ENCODE measurements around the gene ARFIP2. TPM values are rescaled to one million over a fixed set of nuclear protein-coding genes. Genes with fewer than 3 reads are reported as not detected.

ARFIP2 gene
- total RNA-seq, 1 experiment from 2014 or later = 53.1 TPM

DNA sequence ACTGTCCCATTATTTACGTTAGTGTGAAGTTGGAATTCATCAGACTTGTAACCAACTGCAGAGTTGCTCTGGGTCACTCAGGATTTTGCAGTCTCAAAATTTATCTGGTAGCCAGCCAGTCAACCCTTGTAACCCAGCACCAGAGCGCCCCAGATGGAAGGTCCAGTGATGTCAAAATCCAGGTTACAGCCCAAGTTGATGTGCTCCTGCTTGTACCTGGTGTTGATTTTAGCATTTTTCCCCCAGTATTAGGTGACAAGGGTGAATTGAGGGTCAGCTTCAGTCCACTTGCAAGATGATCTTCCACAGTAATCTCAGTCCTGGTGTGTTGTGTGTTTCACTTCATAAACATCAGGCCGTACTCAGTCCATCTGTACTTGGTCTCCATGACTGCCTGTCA, 7.7 kb upstream of the ARFIP2 start (continued):
- TF ChIP-seq, protein P1, sequence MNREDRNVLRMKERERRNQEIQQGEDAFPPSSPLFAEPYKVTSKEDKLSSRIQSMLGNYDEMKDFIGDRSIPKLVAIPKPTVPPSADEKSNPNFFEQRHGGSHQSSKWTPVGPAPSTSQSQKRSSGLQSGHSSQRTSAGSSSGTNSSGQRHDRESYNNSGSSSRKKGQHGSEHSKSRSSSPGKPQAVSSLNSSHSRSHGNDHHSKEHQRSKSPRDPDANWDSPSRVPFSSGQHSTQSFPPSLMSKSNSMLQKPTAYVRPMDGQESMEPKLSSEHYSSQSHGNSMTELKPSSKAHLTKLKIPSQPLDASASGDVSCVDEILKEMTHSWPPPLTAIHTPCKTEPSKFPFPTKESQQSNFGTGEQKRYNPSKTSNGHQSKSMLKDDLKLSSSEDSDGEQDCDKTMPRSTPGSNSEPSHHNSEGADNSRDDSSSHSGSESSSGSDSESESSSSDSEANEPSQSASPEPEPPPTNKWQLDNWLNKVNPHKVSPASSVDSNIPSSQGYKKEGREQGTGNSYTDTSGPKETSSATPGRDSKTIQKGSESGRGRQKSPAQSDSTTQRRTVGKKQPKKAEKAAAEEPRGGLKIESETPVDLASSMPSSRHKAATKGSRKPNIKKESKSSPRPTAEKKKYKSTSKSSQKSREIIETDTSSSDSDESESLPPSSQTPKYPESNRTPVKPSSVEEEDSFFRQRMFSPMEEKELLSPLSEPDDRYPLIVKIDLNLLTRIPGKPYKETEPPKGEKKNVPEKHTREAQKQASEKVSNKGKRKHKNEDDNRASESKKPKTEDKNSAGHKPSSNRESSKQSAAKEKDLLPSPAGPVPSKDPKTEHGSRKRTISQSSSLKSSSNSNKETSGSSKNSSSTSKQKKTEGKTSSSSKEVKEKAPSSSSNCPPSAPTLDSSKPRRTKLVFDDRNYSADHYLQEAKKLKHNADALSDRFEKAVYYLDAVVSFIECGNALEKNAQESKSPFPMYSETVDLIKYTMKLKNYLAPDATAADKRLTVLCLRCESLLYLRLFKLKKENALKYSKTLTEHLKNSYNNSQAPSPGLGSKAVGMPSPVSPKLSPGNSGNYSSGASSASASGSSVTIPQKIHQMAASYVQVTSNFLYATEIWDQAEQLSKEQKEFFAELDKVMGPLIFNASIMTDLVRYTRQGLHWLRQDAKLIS (CRISPR knock-in tag; IDR thresholded peaks at IDR 0.05; ENCODE audit: borderline replicate concordance) = no peak
- no peak for TF ChIP-seq ELF4 (CRISPR knock-in tag; IDR thresholded peaks at IDR 0.05; ENCODE audit: low read depth)
- TF ChIP-seq TP53 (CRISPR knock-in tag; IDR thresholded peaks at IDR 0.05) = no peak

DNA sequence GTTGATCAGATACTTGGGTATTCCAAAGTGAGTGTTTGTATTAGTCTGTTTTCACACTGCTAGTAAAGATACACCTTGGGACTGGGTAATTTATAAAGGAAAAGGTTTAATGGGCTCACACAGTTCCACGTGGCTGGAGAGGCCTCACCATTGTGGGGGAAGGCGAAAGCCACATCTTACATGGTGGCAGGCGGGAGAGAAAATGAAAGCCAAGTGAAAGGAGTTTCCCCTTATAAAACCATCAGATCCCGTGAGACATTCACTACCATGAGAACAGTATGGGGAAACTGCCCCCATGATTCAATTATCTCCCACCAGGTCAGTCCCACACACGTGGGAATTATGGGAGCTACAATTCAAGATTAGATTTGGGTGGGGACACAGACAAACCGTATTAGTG, 7.2 kb upstream of the ARFIP2 start:
- Mint-ChIP-seq H3K4me1 (no peaks in the 10 kb centered on the region), H3K27ac (no peak overlapping the region), H3K4me3 (no peak overlapping the region), H3K27me3 (ENCODE audit: low read depth) (no peaks in the 10 kb centered on the region), H3K36me3 (peaks cover 4% of the 10 kb centered on the region), H3K9me3 (no peaks in the 10 kb centered on the region)
- no peak for ATAC-seq
- TF ChIP-seq NFE2L1 (CRISPR knock-in tag; IDR thresholded peaks at IDR 0.05) (no peak), RORB (CRISPR knock-in tag; IDR thresholded peaks at IDR 0.05) (no peak), NR1H2 (CRISPR knock-in tag; IDR thresholded peaks at IDR 0.05) (no peak), ZNF121 (CRISPR knock-in tag; IDR thresholded peaks at IDR 0.05) (no peak)
- TF ChIP-seq, protein P2, sequence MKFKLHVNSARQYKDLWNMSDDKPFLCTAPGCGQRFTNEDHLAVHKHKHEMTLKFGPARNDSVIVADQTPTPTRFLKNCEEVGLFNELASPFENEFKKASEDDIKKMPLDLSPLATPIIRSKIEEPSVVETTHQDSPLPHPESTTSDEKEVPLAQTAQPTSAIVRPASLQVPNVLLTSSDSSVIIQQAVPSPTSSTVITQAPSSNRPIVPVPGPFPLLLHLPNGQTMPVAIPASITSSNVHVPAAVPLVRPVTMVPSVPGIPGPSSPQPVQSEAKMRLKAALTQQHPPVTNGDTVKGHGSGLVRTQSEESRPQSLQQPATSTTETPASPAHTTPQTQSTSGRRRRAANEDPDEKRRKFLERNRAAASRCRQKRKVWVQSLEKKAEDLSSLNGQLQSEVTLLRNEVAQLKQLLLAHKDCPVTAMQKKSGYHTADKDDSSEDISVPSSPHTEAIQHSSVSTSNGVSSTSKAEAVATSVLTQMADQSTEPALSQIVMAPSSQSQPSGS (CRISPR knock-in tag; IDR thresholded peaks at IDR 0.05; ENCODE audit: borderline replicate concordance, low read depth) = no peak
- TF ChIP-seq, protein P3, sequence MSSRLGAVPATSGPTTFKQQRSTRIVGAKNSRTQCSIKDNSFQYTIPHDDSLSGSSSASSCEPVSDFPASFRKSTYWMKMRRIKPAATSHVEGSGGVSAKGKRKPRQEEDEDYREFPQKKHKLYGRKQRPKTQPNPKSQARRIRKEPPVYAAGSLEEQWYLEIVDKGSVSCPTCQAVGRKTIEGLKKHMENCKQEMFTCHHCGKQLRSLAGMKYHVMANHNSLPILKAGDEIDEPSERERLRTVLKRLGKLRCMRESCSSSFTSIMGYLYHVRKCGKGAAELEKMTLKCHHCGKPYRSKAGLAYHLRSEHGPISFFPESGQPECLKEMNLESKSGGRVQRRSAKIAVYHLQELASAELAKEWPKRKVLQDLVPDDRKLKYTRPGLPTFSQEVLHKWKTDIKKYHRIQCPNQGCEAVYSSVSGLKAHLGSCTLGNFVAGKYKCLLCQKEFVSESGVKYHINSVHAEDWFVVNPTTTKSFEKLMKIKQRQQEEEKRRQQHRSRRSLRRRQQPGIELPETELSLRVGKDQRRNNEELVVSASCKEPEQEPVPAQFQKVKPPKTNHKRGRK (CRISPR knock-in tag; IDR thresholded peaks at IDR 0.05; ENCODE audit: borderline replicate concordance) = no peak
- TF ChIP-seq, protein P4, sequence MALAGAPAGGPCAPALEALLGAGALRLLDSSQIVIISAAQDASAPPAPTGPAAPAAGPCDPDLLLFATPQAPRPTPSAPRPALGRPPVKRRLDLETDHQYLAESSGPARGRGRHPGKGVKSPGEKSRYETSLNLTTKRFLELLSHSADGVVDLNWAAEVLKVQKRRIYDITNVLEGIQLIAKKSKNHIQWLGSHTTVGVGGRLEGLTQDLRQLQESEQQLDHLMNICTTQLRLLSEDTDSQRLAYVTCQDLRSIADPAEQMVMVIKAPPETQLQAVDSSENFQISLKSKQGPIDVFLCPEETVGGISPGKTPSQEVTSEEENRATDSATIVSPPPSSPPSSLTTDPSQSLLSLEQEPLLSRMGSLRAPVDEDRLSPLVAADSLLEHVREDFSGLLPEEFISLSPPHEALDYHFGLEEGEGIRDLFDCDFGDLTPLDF (CRISPR knock-in tag; IDR thresholded peaks at IDR 0.05) = no peak
- TF ChIP-seq, protein P5, sequence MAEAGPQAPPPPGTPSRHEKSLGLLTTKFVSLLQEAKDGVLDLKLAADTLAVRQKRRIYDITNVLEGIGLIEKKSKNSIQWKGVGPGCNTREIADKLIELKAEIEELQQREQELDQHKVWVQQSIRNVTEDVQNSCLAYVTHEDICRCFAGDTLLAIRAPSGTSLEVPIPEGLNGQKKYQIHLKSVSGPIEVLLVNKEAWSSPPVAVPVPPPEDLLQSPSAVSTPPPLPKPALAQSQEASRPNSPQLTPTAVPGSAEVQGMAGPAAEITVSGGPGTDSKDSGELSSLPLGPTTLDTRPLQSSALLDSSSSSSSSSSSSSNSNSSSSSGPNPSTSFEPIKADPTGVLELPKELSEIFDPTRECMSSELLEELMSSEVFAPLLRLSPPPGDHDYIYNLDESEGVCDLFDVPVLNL (CRISPR knock-in tag; IDR thresholded peaks at IDR 0.05; ENCODE audit: borderline replicate concordance, low read depth) = no peak
- TF ChIP-seq, protein P6, sequence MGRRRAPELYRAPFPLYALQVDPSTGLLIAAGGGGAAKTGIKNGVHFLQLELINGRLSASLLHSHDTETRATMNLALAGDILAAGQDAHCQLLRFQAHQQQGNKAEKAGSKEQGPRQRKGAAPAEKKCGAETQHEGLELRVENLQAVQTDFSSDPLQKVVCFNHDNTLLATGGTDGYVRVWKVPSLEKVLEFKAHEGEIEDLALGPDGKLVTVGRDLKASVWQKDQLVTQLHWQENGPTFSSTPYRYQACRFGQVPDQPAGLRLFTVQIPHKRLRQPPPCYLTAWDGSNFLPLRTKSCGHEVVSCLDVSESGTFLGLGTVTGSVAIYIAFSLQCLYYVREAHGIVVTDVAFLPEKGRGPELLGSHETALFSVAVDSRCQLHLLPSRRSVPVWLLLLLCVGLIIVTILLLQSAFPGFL (CRISPR knock-in tag; IDR thresholded peaks at IDR 0.05; ENCODE audit: borderline replicate concordance) = no peak
- CTCF ChIA-PET = no interaction called here
- DNase-seq (ENCODE audit: low spot score) = no peak
- POLR2A ChIA-PET = no interaction called here

DNA sequence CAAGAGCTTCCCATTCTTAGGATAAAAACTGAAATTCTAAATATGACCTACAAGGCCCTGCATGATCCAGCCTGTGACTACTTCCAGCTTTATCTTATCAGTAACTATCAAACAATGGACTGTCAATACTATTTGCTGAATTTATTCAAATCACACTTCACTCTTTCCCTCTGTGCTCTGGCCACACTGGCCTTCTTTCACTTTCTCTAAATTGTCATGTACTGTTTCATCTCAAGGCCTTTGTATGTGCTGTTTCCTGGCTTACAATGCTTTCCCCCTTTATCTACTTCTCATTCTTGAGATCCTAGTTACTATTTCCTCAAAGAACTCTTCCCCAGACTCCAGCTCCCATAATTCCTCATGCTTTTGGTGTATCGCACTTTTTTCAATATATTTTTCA, 5.8 kb upstream of the ARFIP2 start:
- ChIA-PET POLR2A (no interaction called here), CTCF (no interaction called here)
- Mint-ChIP-seq H3K36me3 (peaks cover 17% of the 10 kb centered on the region), H3K9me3 (no peaks in the 10 kb centered on the region), H3K4me3 (no peak overlapping the region), H3K27me3 (ENCODE audit: low read depth) (no peaks in the 10 kb centered on the region), H3K27ac (no peak overlapping the region), H3K4me1 (peaks cover 8% of the 10 kb centered on the region; the same call in 1 of the 2 replicates)
- no peak for ATAC-seq
- no peak for DNase-seq (ENCODE audit: low spot score)
- TF ChIP-seq, protein P7, sequence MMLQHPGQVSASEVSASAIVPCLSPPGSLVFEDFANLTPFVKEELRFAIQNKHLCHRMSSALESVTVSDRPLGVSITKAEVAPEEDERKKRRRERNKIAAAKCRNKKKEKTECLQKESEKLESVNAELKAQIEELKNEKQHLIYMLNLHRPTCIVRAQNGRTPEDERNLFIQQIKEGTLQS (CRISPR knock-in tag; conservative IDR thresholded peaks at IDR 0.05) = no peak
- no peak for TF ChIP-seq CREM (CRISPR knock-in tag; IDR thresholded peaks at IDR 0.05)
- no peak for TF ChIP-seq ZNF416 (CRISPR knock-in tag; IDR thresholded peaks at IDR 0.05)
- no peak for TF ChIP-seq RELA (CRISPR knock-in tag; IDR thresholded peaks at IDR 0.05; ENCODE audit: borderline replicate concordance)
- TF ChIP-seq, protein P8, sequence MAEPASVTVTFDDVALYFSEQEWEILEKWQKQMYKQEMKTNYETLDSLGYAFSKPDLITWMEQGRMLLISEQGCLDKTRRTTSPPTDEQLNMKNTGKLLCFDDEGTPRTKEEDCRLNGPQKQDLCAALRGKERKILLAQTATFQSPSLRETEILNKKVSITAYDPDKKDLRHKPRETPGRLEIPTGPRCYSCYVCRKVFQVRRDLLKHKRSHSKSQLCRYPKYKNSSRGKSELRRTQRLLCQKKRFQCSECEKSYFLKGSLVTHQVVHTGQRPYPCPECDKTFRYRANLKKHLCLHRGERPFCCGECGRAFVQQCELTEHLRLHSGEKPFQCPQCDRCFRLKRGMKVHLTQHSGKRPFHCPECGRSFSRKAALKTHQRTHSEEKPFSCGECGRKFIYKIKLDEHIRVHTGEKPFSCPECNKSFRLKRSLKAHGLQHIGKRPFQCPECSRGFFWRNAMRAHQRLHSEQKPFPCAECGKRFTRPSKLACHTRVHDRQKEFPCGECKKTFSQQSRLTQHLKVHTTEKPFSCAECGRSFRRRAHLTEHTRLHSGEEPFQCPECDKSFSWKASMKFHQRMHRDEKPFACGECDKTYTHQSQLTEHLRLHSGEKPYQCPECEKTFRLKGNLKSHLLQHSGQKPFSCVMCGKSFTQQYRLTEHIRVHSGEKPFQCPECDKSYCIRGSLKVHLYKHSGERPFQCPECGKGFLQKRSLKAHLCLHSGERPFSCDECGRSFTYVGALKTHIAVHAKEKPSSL (CRISPR knock-in tag; conservative IDR thresholded peaks at IDR 0.05) = no peak
- no peak for TF ChIP-seq ZNF396 (CRISPR knock-in tag; IDR thresholded peaks at IDR 0.05; ENCODE audit: borderline replicate concordance)
- no peak for TF ChIP-seq MXD4 (CRISPR knock-in tag; IDR thresholded peaks at IDR 0.05; ENCODE audit: borderline replicate concordance)
- TF ChIP-seq EMX1 (CRISPR knock-in tag; IDR thresholded peaks at IDR 0.05) = no peak
- TF ChIP-seq TEAD4 (CRISPR knock-in tag; IDR thresholded peaks at IDR 0.05) = no peak
